Stimulated activated naive CD8-positive, alpha-beta T cell treated with anti-CD3 and anti-CD28 coated beads, Interleukin-15, amount 100 ng/mL, for 72 hours (primary cell): ENCODE results near the gene DDRGK1.
"Not testable (repeated sequence)": the region's sequence is repeated elsewhere in the genome, so short reads cannot be mapped to it uniquely, and the experiment has no call there.

Source experiments
- ATAC-seq: fragments of 150-1000 bp; cut with Tn5 transposase; 2 replicates; pipeline ENCODE4 v1.10.0; 2021; ENCODE audit warnings: mild to moderate bottlenecking, moderate library complexity
- DNase-seq, 2 donors: peaks; one replicate each; pipeline ENCODE4 v3.0.0; 2021 to 2022
- H3K27ac Mint-ChIP-seq, 2 donors: one replicate each; pipeline ENCODE4 v1.8.0; 2022; ENCODE audit warnings: mild to moderate bottlenecking in 2 of 2, mixed read lengths in 2 of 2, moderate library complexity in 2 of 2
- H3K27me3 Mint-ChIP-seq: one replicate; pipeline ENCODE4 v1.8.0; 2022; ENCODE audit warnings: mixed read lengths
- H3K4me1 Mint-ChIP-seq: one replicate; pipeline ENCODE4 v1.8.0; 2022; ENCODE audit warnings: mild to moderate bottlenecking, mixed read lengths
- H3K4me3 Mint-ChIP-seq, 2 donors: one replicate each; pipeline ENCODE4 v1.8.0; 2022; ENCODE audit warnings: mild to moderate bottlenecking in 2 of 2, mixed read lengths in 2 of 2, moderate library complexity in 1 of 2
- H3K9me3 Mint-ChIP-seq, 2 donors: one replicate each; pipeline ENCODE4 v1.8.0; 2022; ENCODE audit warnings: mixed read lengths in 2 of 2

The DDRGK1 gene

GRCh38 chr20:3208786-3209256 lies 4.3 kb upstream of the DDRGK1 start:
- ATAC-seq, result peak; percentile 16
- Mint-ChIP-seq H3K4me1 (peaks cover 38% of the 10 kb centered on the region), H3K27me3 (no peaks in the 10 kb centered on the region), H3K4me3 (peak overlapping the region; percentile 93 to 97), H3K27ac (peak overlapping the region; percentile 97 to 100), H3K9me3 (no peaks in the 10 kb centered on the region)
- no peak for DNase-seq

- Mint-ChIP-seq H3K9me3 (no peaks in the 10 kb centered on the region), H3K4me3 (peak overlapping the region; percentile 99 to 100), H3K27ac (peak overlapping the region; percentile 99), H3K4me1 (peaks cover 44% of the 10 kb centered on the region), H3K27me3 (no peaks in the 10 kb centered on the region)
- ATAC-seq (peak; percentile 70), DNase-seq (peak; percentile 21 to 65)
Observed at GRCh38 chr20:3203315-3204123, 963 bp downstream of the DDRGK1 start.

- ATAC-seq (no peak), DNase-seq (no peak)
- no peaks in the 10 kb centered on the region for H3K27me3 Mint-ChIP-seq
- peak overlapping the region; percentile 99 for H3K27ac Mint-ChIP-seq
- H3K4me3 Mint-ChIP-seq, result peak overlapping the region; percentile 99 to 100
- peaks cover 38% of the 10 kb centered on the region for H3K4me1 Mint-ChIP-seq
- no peaks in the 10 kb centered on the region for H3K9me3 Mint-ChIP-seq
Observed at GRCh38 chr20:3202965-3203314, 1.5 kb downstream of the DDRGK1 start.

- ATAC-seq (no peak), DNase-seq (no peak)
- Mint-ChIP-seq H3K9me3 (no peaks in the 10 kb centered on the region), H3K4me3 (no peak overlapping the region), H3K4me1 (peaks cover 44% of the 10 kb centered on the region), H3K27ac (no peak overlapping the region), H3K27me3 (no peaks in the 10 kb centered on the region)
Observed at GRCh38 chr20:3199976-3200755, 4.3 kb downstream of the DDRGK1 start.

GRCh38 chr20:3199206-3199605 lies 5.3 kb downstream of the DDRGK1 start:
- no peaks in the 10 kb centered on the region for H3K27me3 Mint-ChIP-seq
- no peaks in the 10 kb centered on the region for H3K9me3 Mint-ChIP-seq
- H3K27ac Mint-ChIP-seq, result peak overlapping the region in 1 of 2 donors; percentile 81
- peaks cover 46% of the 10 kb centered on the region for H3K4me1 Mint-ChIP-seq
- ATAC-seq (no peak), DNase-seq (no peak)
- no peak overlapping the region for H3K4me3 Mint-ChIP-seq

GRCh38 chr20:3195590-3196237 lies 8.8 kb downstream of the DDRGK1 start:
- DNase-seq (no peak), ATAC-seq (no peak)
- Mint-ChIP-seq H3K4me1 (peaks cover 29% of the 10 kb centered on the region), H3K27ac (peak overlapping the region; percentile 41 to 74), H3K27me3 (no peaks in the 10 kb centered on the region), H3K9me3 (no peaks in the 10 kb centered on the region), H3K4me3 (no peak overlapping the region)

GRCh38 chr20:3194617-3195280 lies 9.7 kb downstream of the DDRGK1 start:
- no peak for ATAC-seq
- H3K27ac Mint-ChIP-seq, result peak overlapping the region in 1 of 2 donors; percentile 68

GRCh38 chr20:3193806-3194616 lies 10.5 kb downstream of the DDRGK1 start:
- DNase-seq (no peak), ATAC-seq (no peak)
- Mint-ChIP-seq H3K27me3 (no peaks in the 10 kb centered on the region), H3K9me3 (no peaks in the 10 kb centered on the region), H3K27ac (no peak overlapping the region), H3K4me3 (no peak overlapping the region), H3K4me1 (peaks cover 28% of the 10 kb centered on the region)

More at GRCh38 chr20:3194617-3195280, 9.7 kb downstream of the DDRGK1 start:
- Mint-ChIP-seq H3K9me3 (no peaks in the 10 kb centered on the region), H3K4me1 (peaks cover 28% of the 10 kb centered on the region), H3K27me3 (no peaks in the 10 kb centered on the region), H3K4me3 (no peak overlapping the region)
- no peak for DNase-seq

GRCh38 chr20:3192226-3193015 lies 12.1 kb downstream of the DDRGK1 start:
- H3K27me3 Mint-ChIP-seq, result no peaks in the 10 kb centered on the region
- no peak overlapping the region for H3K4me3 Mint-ChIP-seq
- H3K9me3 Mint-ChIP-seq, result no peaks in the 10 kb centered on the region
- no peak for ATAC-seq
- peaks cover 28% of the 10 kb centered on the region for H3K4me1 Mint-ChIP-seq
- peak overlapping the region in 1 of 2 donors; percentile 38 for H3K27ac Mint-ChIP-seq
- DNase-seq, result no peak

GRCh38 chr20:3190681-3191111 lies 13.8 kb downstream of the DDRGK1 start:
- H3K27ac Mint-ChIP-seq, result no peak overlapping the region
- ATAC-seq (no peak), DNase-seq (no peak)
- no peaks in the 10 kb centered on the region for H3K9me3 Mint-ChIP-seq
- no peak overlapping the region for H3K4me3 Mint-ChIP-seq
- H3K4me1 Mint-ChIP-seq, result peaks cover 21% of the 10 kb centered on the region
- H3K27me3 Mint-ChIP-seq, result no peaks in the 10 kb centered on the region

GRCh38 chr20:3189561-3190131 lies 14.8 kb downstream of the DDRGK1 start:
- Mint-ChIP-seq H3K27me3 (no peaks in the 10 kb centered on the region), H3K9me3 (no peaks in the 10 kb centered on the region), H3K4me1 (peaks cover 11% of the 10 kb centered on the region), H3K4me3 (no peak overlapping the region), H3K27ac (peak overlapping the region; percentile 1)
- ATAC-seq (no peak), DNase-seq (no peak)

GRCh38 chr20:3188823-3189413 lies 15.6 kb downstream of the DDRGK1 start:
- no peak overlapping the region for H3K4me3 Mint-ChIP-seq
- H3K9me3 Mint-ChIP-seq, result no peaks in the 10 kb centered on the region
- peak overlapping the region in 1 of 2 donors; percentile 17 for H3K27ac Mint-ChIP-seq
- no peak for ATAC-seq
- peaks cover 5% of the 10 kb centered on the region for H3K4me1 Mint-ChIP-seq
- H3K27me3 Mint-ChIP-seq, result no peaks in the 10 kb centered on the region
- no peak for DNase-seq

- H3K9me3 Mint-ChIP-seq, result not testable (repeated sequence)
Observed at GRCh38 chr20:3187861-3188260, 16.6 kb downstream of the DDRGK1 start.

More at GRCh38 chr20:3187861-3188260, 16.6 kb downstream of the DDRGK1 start:
- not testable (repeated sequence) for H3K27me3 Mint-ChIP-seq, H3K4me3 Mint-ChIP-seq, ATAC-seq, H3K4me1 Mint-ChIP-seq, DNase-seq
- peak overlapping the region in 1 of 2 donors; percentile 28 for H3K27ac Mint-ChIP-seq
